ENCODE measurements around the gene FKBP5.

DNA sequence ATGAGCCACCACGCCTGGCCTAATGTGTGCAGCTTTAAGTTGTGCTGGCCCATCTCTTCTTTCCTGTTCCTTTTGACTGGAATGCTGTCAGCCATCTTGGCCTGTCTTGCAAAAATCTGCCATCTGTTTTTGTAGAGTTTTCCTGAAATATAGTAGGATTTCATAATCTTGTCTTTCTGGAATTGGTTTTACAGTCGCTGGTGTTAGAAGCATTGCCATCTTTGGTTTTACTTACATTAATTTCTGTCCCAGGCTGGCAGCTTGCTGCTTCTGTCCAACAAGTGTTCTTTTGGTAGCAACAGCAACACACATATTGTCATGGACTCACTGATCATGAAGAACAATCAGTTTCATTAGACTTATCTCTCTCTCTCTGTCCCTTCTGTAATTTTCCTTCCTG lies 146.9 kb downstream of the FKBP5 start:
- TF ChIP-seq PATZ1 (CRISPR knock-in tag; IDR thresholded peaks at IDR 0.05; ENCODE audit: borderline replicate concordance) (no peak), OSR1 (CRISPR knock-in tag; IDR thresholded peaks at IDR 0.05) (no peak), TOX (CRISPR knock-in tag; IDR thresholded peaks at IDR 0.05; ENCODE audit: borderline replicate concordance) (no peak), ZFP30 (CRISPR knock-in tag; IDR thresholded peaks at IDR 0.05) (no peak), ARNTL (CRISPR knock-in tag; IDR thresholded peaks at IDR 0.05; ENCODE audit: borderline replicate concordance, low read depth) (no peak), ZNF565 (CRISPR knock-in tag; conservative IDR thresholded peaks at IDR 0.05; ENCODE audit: low read depth) (no peak), POU6F1 (CRISPR knock-in tag; IDR thresholded peaks at IDR 0.05; ENCODE audit: borderline replicate concordance, low read depth) (no peak), ZFP3 (CRISPR knock-in tag; IDR thresholded peaks at IDR 0.05) (no peak)
- TF ChIP-seq, protein P1, sequence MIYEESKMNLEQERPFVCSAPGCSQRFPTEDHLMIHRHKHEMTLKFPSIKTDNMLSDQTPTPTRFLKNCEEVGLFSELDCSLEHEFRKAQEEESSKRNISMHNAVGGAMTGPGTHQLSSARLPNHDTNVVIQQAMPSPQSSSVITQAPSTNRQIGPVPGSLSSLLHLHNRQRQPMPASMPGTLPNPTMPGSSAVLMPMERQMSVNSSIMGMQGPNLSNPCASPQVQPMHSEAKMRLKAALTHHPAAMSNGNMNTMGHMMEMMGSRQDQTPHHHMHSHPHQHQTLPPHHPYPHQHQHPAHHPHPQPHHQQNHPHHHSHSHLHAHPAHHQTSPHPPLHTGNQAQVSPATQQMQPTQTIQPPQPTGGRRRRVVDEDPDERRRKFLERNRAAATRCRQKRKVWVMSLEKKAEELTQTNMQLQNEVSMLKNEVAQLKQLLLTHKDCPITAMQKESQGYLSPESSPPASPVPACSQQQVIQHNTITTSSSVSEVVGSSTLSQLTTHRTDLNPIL (CRISPR knock-in tag; IDR thresholded peaks at IDR 0.05; ENCODE audit: low read depth) = no peak
